GM19025 (cell line): ENCODE measurements around the gene NFX1.

Experiments
- ATAC-seq: cut with Tn5 transposase; IDR thresholded peaks from one replicate; pipeline ENCODE4 v1.9.1; 2021; ENCODE audit warnings: mild to moderate bottlenecking, low read depth, moderate library complexity; ENCODE audit not compliant: unreplicated experiment

The NFX1 gene

DNA sequence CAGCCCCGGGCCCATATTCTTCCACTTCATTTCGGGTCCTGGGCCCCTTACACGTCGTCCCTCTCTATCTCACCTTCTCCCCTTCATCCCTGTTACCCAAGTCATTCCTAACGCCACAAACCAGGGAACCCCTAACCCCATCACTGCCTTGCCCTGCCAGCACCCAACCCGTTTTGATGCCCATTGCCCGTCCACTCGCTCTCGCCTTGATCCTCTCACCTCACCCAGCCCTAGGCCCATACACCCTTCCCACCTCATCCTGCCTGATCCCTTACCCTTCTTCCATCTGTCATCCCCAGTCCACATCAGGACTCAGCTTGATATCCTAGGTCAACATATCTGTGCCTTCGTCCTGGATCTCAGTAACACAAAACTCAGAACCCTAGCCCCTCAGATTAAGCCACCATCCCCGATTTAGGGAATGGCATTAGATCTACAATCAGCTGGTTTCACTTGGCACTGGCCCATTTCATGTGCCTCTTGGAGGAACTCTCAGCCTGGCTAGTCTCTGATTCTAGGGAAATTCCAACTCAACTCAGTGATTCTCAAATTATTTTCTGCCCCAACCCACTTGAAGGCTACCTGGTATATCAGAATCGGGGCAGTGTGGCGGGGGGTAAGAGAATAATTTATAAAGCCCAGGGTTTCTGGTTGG lies 25.0 kb upstream of the NFX1 start:
- no peak for ATAC-seq

DNA sequence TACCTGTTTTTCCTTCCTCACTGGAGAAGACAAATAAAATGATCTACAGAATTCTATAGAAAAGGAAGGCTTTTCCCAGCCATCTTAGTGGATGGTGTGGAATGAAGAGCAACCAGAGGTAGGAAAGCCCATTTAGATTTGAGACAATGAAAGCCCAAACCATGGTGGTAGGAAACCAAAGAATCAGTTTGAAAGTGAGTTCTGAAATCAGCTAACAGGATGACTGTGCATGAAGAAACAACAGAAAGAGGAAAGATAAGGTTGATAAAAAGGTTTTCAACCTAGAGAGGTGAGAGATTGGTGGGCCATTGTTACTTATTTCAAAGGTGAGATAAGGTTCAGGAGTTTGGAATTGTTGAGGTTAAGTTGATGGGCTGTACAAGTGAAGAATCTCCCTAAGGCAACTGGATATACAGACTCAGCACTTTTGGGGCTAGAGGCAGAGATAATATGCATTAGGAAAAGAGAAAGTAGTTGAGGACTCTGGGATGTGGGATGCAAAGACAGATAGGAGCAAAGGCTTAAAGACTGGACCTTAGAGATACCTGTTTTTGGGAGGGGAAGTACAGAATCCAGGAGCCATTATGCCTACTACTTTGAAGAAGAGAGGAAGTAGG lies 23.1 kb upstream of the NFX1 start:
- ATAC-seq: no peak

DNA sequence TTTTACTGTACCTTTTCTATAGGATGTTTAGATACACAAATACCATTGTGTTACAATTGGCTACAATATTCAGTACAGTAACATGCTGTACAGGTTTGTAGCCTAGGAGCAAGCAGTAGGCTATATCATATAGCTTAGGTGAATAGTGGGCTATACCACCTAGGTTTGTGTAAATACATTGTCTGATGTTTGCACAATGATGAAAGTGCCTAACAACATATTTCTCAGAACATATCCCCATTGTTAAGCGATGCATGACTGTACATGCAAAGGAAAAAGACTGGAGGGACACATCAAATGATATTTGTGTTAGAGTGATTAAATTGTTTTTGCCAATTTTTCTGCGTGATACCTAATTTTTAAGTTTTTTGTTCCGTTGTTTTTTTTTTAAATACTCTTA lies 20.2 kb upstream of the NFX1 start:
- ATAC-seq: no peak

DNA sequence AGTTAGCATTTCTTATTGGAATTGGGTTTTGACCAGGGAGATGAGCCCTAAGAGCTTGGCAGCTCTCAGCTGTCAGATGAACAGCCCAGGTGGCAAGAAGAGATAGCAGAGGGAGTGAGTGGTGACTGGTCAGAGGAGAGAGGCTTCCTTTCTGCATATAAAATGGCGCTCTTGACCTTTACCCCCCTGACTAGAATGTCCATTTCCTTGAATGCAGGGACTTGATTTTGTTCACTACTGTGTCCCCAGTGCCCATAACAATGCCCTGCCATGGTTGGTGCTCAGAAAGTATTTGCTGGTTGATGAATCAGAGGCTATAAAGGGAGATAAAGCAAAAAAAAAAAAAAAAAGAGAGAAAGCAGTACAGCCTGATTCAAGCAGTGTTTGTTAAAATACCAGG lies 18.3 kb upstream of the NFX1 start:
- ATAC-seq: no peak

DNA sequence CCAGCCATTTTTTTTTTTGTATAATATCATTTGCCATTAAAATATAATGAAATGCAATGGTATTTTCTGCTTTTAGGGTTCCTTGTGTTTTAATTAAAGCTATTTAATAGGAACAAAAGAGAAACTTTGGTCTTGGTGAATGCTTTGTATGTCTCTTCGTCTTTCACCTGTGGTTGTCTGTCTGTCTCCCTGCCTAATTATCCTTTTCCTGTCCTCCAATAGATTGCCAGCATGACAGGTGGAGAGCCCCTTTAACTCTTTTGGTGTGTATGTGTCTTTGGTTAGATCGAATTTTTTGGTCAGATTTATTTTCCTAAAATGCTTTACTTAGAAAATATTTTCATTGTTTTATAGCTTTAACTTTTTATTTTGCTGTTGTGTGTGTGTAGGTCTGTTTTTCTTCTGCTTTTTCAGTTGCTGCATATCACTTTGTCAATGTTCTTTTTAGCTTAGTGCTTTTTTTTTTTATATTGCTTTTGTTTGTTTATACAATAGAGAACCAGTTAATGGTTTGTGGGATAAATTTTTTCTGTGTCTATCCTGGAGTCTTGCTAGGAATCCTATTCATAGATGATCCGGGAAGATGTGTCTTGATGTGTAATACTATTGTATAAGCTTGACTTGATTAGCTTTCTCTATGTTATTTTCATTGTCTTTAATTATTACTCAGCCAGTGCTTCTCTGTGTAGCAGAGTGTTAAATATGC lies 16.9 kb upstream of the NFX1 start:
- ATAC-seq: no peak

DNA sequence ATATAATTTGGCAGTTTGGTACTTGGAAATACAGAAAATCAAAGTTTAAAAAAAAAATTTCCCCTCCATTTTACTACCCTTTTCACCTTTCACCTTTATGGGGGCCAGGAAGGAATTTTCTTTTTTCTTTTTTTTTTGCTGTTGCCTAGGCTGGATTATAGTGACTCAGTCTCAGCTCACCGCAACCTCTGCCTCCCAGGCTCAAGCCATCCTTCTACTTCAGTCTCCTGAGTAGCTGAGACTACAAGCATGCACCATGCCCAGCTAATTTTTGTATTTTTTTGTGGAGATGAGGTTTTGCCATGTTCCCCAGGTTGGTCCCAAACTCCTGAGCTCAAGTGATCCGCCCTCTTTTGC lies 16.4 kb upstream of the NFX1 start:
- ATAC-seq: no peak

DNA sequence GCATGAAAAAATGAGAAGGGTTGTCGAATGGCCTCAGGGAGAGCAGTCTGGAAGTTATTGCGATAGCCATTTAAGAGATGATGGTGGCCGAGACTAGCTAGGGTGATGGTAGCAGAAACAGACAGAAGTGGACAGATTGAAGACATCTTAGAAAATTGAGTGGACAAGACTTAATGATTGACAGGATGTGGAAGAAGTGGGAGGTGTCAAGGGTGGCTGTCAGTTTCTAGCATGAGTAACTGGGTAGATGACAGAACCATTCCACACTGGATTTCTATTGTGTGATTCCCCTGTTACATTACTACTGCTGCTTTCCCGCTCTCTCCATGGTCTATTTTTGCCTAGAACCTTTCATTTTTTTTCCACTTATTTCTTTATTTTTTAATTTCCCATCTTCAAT lies 12.8 kb upstream of the NFX1 start:
- no peak for ATAC-seq

DNA sequence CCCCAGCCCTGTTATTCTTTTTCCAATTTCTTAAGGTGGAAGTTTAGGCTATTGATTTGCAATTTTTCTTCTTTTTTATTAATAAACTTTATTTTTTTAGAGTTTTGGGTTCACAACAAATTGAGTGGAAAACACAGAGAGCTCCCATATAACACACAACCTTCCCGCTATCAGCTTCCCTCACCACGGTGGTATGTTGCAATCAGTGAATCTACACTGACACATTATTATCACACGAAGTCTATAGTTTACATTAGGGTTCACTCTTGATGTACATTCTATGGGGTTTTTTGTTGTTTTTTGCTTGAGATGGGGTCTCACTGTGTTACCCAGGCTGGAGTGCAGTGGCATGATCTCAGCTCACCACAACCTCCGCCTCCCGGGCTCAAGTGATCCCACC lies 4.8 kb upstream of the NFX1 start:
- no peak for ATAC-seq

DNA sequence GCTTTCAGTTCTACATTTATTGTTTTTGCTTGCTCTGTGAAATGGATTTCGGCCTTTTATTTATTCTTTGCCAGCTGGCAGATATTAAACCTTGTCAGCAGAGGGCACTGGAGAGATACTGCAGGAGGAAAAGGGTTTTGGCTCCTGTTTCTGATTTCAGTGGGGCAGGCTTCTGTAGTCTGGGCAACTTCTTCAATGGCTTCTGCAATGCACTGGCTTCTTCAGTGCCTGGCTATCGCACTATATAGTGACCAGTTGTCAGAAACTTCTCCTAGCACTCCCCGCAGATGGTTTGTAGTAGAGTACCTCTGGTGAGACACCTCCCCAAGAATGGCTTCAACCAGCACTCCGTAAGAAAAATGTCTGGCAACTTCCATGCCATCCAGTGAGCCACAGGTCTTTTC lies 3.2 kb upstream of the NFX1 start:
- ATAC-seq: no peak

DNA sequence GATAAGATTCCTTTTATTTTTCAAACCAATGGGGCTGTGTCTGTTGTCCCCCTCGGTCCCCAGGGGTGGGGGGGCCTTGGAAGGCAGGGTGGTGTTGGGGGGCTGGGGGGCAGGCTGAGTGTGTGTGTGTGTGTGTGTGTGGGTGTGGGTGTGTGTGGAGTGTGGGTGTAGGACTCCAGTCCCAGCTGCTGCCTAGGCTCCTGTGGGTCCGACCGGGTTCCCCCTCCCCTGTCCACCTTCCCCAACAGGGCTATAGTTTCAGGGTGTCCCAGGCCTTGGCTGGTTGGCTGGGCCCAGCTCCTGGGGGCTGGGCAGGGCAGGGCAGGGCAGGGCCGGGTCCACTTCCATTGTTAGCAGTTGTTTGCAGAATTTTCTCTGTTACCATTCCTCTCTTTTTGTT lies 2.1 kb upstream of the NFX1 start:
- ATAC-seq: no peak

DNA sequence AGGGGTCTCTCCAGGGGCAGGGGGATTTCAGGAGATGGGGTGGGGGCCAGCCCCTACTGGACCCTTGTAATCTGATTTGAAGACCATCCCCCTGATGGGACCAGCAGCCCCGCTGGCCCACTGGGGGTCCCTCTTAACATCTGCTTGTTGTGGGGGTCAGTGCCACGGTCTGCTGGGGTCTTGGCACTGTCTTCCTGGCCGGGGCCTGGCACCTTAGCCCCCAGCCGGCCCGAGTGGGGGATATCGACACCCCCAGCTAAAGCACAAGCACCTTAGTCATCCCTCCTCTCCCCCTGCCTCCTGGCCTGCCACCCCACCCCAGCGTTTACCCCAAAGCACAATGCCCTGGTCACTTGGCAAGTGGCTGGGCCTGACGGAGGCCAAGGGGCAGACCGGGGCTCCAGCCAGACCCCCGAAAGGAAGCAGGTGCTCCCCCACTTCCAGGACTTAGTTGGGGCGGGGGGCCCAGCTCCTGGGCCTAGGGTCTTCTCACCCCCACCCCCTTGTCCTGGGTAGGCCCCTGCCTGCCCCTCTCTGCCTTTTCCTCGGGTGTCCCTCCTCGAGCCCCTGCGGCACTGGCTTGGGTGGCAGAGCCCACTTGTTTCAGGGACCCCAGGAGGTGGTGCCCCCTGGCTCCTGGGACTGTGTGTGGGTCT lies 1.4 kb upstream of the NFX1 start:
- no peak for ATAC-seq

DNA sequence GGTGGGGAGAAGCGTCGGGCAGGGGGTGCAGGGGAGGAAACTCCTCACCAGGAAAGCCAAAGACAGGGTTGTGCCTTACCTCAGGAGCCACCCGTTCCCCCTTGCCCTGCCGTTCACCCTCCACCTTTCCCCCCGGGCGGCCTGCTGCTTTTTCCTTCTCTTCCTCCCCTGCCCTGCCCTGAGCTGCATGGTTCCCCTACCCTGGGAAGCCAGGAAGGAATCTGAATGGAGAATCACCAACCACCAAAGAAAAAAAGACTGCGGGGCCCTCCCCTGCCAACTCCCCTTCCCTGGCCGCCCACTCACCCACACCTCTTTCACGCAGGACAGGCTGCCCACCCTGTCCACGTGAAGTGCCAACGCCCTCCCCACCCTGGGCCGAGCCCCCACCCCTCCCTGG lies 820 bp upstream of the NFX1 start:
- ATAC-seq: no peak

DNA sequence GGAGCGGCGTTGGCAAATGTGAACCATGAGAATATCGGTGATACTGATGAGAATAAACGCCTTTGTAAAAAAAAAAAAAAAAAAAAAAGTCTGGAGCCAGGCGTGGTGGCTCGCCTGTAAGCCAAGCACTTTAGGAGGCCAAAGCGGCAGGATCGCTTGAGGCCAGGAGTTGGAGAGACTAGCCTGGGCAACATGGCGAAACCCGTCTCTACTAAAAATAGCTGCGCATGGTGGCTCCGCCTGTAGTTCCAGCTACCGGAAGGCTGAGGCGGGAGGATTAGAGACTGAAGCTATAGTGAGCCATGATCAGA lies 425 bp upstream of the NFX1 start:
- no peak for ATAC-seq

DNA sequence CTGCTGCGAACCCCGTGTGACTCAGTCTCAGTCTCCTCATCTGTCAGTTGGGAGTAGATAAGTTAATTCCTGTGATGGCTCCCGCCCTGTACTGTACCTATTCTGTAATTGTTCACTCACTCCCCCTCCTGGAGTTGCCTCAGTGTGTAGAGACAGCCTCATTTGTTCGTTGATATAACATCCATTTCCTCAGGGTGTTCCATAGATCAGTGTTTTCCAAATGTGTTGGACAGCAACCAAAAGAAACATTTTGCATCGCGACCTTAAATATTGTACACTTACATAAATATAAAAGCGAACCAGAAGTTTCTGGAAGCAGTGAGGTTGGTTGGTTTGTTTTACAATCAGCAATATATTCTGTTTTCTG lies 698 bp downstream of the NFX1 start:
- no peak for ATAC-seq

DNA sequence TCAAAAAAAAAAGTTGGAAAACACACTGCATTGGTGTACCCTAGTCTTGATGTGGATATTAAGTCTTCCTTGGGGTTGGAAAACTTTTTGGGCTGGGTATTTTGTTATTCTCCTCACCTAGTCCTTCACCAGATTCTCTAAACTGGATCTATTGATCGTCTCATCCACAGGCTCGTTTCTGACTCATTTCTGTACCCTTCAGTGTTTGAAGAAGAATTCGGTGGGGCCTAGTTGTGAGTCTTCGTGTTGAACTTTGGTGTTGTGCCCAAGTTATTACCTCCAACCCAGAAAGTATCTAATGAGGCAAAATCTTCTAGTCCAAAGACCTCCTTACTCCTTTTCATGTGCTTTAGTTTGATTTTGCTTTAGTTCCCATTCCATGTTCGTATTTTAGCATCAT lies 1.6 kb downstream of the NFX1 start:
- ATAC-seq: no peak

DNA sequence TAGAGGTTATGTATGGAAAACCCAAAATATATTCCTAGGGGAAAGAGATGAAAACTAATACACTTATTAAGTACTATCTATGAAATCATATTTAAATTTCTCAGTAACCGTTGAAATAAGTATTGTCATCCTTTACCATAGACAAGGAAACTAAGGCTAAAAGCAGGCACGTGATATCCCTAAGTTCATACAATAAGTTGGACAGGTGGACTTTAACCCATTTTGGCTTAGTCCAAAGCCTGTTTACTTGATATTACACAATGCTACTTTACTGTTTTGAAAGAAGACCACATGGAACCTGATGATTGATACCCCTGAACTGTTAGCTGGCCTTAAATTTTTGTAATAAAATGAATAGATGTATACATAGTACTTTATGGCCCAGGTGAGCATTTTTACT lies 3.5 kb downstream of the NFX1 start:
- ATAC-seq: no peak

DNA sequence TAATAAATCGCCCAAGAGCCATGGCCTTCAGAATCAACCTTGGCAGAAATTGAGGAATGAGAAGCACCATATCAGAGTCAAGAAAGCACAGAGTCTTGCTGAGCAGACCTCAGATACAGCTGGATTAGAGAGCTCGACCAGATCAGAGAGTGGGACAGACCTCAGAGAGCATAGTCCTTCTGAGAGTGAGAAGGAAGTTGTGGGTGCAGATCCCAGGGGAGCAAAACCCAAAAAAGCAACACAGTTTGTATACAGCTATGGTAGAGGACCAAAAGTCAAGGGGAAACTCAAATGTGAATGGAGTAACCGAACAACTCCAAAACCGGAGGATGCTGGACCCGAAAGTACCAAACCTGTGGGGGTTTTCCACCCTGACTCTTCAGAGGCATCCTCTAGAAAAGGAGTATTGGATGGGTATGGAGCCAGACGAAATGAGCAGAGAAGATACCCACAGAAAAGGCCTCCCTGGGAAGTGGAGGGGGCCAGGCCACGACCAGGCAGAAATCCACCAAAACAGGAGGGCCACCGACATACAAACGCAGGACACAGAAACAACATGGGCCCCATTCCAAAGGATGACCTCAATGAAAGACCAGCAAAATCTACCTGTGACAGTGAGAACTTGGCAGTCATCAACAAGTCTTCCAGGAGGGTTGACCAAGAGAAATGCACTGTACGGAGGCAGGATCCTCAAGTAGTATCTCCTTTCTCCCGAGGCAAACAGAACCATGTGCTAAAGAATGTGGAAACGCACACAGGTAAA lies 4.5 kb downstream of the NFX1 start:
- ATAC-seq: no peak

DNA sequence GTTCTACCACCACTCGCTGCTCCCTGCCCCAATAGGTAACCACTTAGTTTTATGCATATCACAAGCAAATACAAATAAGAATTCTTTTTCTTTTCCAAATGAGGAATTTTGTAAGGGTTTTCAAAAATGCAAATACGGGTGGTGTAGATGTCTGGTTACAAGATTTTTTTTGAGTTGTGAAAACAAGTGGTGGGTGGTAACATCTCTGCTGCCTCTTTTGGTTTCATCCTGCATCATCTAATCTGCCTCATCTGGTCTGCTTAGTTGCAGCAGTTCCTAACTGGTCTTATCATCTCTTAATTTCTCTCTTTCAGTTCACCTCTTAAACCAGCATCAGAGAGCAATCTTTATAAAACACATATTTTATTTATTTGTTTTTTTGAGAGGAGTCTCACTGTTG lies 5.3 kb downstream of the NFX1 start:
- ATAC-seq: peak; percentile 36

DNA sequence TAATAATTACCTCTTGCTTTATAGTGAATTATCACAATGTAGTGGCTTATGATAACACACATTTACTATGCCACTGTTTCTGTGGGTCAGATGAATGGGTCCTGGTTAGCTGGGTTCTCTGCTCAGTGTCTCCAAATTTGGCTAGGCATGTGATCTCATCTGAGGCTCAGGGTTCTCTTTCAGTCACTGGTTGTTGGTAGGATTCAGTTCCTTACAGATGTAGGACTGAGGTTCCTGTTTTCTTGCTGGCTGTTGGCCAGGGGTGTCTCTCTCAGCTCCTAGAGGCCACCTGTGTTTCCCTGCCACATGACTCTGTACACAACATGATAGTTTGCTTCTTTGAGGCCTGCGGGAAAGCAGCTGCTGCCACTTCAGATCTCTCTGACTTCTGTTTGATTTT lies 7.1 kb downstream of the NFX1 start:
- peak; percentile 87 for ATAC-seq

DNA sequence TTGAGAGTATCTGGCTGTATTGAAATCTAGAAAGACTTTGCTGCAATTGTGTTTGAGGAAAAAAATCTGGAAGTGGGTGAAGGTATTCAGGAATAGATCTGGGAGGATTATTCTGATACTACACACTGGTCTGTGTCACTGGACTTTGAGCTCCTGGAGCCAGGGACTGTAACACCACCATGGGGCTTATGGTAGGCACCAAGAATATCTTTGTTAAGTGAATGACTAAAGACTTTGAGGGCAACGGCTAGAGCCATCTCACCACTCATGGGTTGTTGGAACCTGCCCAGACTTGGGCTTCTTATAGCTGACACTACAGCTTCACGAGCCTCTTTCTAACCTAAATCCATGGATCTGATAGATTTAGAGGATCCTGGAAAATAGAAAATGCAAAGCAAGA lies 10.2 kb downstream of the NFX1 start:
- ATAC-seq: no peak

DNA sequence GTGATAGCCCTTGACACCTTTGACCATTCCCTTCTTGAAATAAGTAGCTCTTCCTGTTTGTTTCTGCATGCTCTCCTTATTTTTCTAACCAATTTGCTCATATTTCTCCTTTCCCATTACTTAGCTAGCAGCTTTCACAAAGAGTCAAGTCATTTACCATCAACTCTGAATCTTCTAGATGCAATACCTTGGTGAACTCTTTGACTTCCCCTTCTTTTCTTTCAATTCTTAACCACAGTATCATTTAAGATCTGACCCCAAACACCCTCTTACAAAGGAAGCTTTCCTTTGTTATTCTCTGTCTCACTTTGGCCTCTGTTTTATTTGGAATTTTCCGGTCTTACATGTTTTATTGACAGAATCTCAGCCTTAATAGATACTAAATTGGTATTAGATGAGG lies 14.0 kb downstream of the NFX1 start:
- ATAC-seq: no peak
